ENCODE measurements around the gene ACTN1.

ACTN1 gene

GRCh38 chr14:68968721-68969120, 10.4 kb downstream of the ACTN1 start:
- Histone ChIP-seq H3K9ac (ENCODE audit: low read length) (no peak overlapping the region), H3F3A (ENCODE audit: insufficient read depth, low read length) (no peaks in the 10 kb centered on the region), H3K4me3 (ENCODE audit: low read depth, low read length, poor library complexity, severe bottlenecking) (no peak overlapping the region), H3K79me2 (ENCODE audit: insufficient read depth, low read length) (no peaks in the 10 kb centered on the region), H3K4me1 (ENCODE audit: insufficient read depth, low read length, severe bottlenecking) (no peaks in the 10 kb centered on the region), H3K27ac (ENCODE audit: low read depth, low read length, poor library complexity, severe bottlenecking) (no peak overlapping the region), H3K27me3 (ENCODE audit: insufficient read depth, low read length) (no peaks in the 10 kb centered on the region; the same call in 1 of the 2 replicates), H3K9me2 (ENCODE audit: low read depth, low read length) (no peaks in the 10 kb centered on the region), H4K20me1 (ENCODE audit: insufficient read depth, low read length) (no peaks in the 10 kb centered on the region), H3K4me2 (ENCODE audit: low read length) (no peak overlapping the region), H2AFZ (ENCODE audit: low read length) (no peak overlapping the region), H3K36me3 (ENCODE audit: insufficient read depth, low read length) (no peaks in the 10 kb centered on the region), H3K9me3 (ENCODE audit: low read length) (no peaks in the 10 kb centered on the region)
- TF ChIP-seq EZH2 (IDR thresholded peaks at IDR 0.05; ENCODE audit: borderline replicate concordance, low read length), result no peak
- TF ChIP-seq, protein P1, sequence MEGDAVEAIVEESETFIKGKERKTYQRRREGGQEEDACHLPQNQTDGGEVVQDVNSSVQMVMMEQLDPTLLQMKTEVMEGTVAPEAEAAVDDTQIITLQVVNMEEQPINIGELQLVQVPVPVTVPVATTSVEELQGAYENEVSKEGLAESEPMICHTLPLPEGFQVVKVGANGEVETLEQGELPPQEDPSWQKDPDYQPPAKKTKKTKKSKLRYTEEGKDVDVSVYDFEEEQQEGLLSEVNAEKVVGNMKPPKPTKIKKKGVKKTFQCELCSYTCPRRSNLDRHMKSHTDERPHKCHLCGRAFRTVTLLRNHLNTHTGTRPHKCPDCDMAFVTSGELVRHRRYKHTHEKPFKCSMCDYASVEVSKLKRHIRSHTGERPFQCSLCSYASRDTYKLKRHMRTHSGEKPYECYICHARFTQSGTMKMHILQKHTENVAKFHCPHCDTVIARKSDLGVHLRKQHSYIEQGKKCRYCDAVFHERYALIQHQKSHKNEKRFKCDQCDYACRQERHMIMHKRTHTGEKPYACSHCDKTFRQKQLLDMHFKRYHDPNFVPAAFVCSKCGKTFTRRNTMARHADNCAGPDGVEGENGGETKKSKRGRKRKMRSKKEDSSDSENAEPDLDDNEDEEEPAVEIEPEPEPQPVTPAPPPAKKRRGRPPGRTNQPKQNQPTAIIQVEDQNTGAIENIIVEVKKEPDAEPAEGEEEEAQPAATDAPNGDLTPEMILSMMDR (IDR thresholded peaks at IDR 0.05; ENCODE audit: low read length), result no peak

DNA sequence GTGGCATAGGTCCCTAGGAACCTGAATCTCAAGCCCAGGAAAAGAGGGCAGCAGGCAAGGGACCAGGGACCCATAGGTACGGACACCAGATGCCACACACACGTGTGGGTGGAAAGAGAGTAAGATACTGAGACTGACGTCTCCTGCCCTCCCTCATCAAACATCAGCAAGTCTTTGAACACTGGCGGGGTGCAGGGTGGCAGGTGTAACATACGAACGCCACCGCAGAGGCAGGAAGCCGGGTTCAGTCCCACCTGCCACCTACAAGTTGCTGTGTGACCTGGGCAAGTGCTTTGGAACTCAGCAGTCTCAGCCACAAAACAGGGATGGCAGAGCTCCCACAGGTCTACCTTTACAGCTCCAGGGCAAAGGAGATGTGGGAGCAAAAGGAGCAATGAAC, 11.1 kb downstream of the ACTN1 start:
- no peaks in the 10 kb centered on the region for H3K9me2 ChIP-seq (ENCODE audit: low read depth, low read length)
- no peak overlapping the region for H2AFZ ChIP-seq (ENCODE audit: low read length)
- H3F3A ChIP-seq (ENCODE audit: insufficient read depth, low read length), result no peaks in the 10 kb centered on the region
- no peaks in the 10 kb centered on the region for H4K20me1 ChIP-seq (ENCODE audit: insufficient read depth, low read length)
- H3K9ac ChIP-seq (ENCODE audit: low read length), result no peak overlapping the region
- H3K79me2 ChIP-seq (ENCODE audit: insufficient read depth, low read length), result no peaks in the 10 kb centered on the region
- H3K4me2 ChIP-seq (ENCODE audit: low read length), result no peak overlapping the region
- H3K4me1 ChIP-seq (ENCODE audit: insufficient read depth, low read length, severe bottlenecking), result no peaks in the 10 kb centered on the region
- H3K36me3 ChIP-seq (ENCODE audit: insufficient read depth, low read length), result no peaks in the 10 kb centered on the region
- H3K27ac ChIP-seq (ENCODE audit: low read depth, low read length, poor library complexity, severe bottlenecking), result no peak overlapping the region
- TF ChIP-seq, protein P1 (IDR thresholded peaks at IDR 0.05; ENCODE audit: low read length), result no peak
- TF ChIP-seq EZH2 (IDR thresholded peaks at IDR 0.05; ENCODE audit: borderline replicate concordance, low read length), result no peak
- H3K9me3 ChIP-seq (ENCODE audit: low read length), result no peaks in the 10 kb centered on the region
- H3K27me3 ChIP-seq (ENCODE audit: insufficient read depth, low read length), result no peaks in the 10 kb centered on the region; the same call in 1 of the 2 replicates
- H3K4me3 ChIP-seq (ENCODE audit: low read depth, low read length, poor library complexity, severe bottlenecking), result no peak overlapping the region

DNA sequence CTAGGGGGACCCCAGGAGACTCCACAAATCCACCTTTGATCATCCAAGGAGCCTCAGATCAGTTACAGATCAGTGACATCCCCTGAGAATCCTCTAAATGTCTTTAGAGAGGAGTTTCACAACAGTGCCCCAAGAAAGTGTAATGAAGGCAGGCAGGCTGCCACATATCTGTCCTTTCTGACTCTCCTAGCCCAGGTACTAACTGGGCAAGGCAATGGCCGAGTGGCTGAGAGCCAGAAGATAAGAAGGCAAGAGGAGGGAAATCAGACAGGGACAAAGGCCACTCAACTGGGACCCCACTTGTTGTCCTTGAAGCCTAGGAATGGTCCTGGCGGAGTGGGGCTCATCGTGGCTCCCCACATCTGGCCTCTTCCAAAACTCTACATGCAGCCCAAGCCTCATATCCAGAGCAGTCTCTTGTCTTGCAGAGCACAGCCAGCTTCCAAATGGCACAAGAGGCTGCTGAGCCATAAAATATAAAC, 11.6 kb downstream of the ACTN1 start:
- Histone ChIP-seq H3K9me2 (ENCODE audit: low read depth, low read length) (no peaks in the 10 kb centered on the region), H3K36me3 (ENCODE audit: insufficient read depth, low read length) (no peaks in the 10 kb centered on the region), H3K9me3 (ENCODE audit: low read length) (no peaks in the 10 kb centered on the region), H3K27ac (ENCODE audit: low read depth, low read length, poor library complexity, severe bottlenecking) (no peak overlapping the region), H4K20me1 (ENCODE audit: insufficient read depth, low read length) (no peaks in the 10 kb centered on the region), H3K9ac (ENCODE audit: low read length) (no peak overlapping the region), H2AFZ (ENCODE audit: low read length) (no peak overlapping the region), H3K4me2 (ENCODE audit: low read length) (no peak overlapping the region), H3F3A (ENCODE audit: insufficient read depth, low read length) (no peaks in the 10 kb centered on the region), H3K79me2 (ENCODE audit: insufficient read depth, low read length) (no peaks in the 10 kb centered on the region), H3K27me3 (ENCODE audit: insufficient read depth, low read length) (no peaks in the 10 kb centered on the region; the same call in 1 of the 2 replicates), H3K4me1 (ENCODE audit: insufficient read depth, low read length, severe bottlenecking) (no peaks in the 10 kb centered on the region), H3K4me3 (ENCODE audit: low read depth, low read length, poor library complexity, severe bottlenecking) (no peak overlapping the region)
- no peak for TF ChIP-seq EZH2 (IDR thresholded peaks at IDR 0.05; ENCODE audit: borderline replicate concordance, low read length)
- TF ChIP-seq, protein P1 (IDR thresholded peaks at IDR 0.05; ENCODE audit: low read length), result no peak
